Activated naive CD4-positive, alpha-beta T cell treated with anti-CD3 and anti-CD28 coated beads, Interleukin-2, amount 50 U/mL, for 24 hours (primary cell): ENCODE data around the gene TTLL3.
A peak's percentile ranks its signal among the peaks of the same experiment; 100 is the strongest.

Experiments used
- H3K27ac Mint-ChIP-seq: one replicate; pipeline ENCODE4 v1.8.0; 2021; ENCODE audit warnings: mild to moderate bottlenecking, mixed read lengths
- H3K27me3 Mint-ChIP-seq: one replicate; pipeline ENCODE4 v1.8.0; 2021; ENCODE audit warnings: mixed read lengths
- H3K36me3 Mint-ChIP-seq: one replicate; pipeline ENCODE4 v1.8.0; 2021; ENCODE audit warnings: mixed read lengths
- H3K4me1 Mint-ChIP-seq: one replicate; pipeline ENCODE4 v1.8.0; 2021; ENCODE audit warnings: mixed read lengths
- H3K4me3 Mint-ChIP-seq: one replicate; pipeline ENCODE4 v1.8.0; 2021; ENCODE audit warnings: mild to moderate bottlenecking, mixed read lengths
- H3K9me3 Mint-ChIP-seq: one replicate; pipeline ENCODE4 v1.8.0; 2021; ENCODE audit warnings: mixed read lengths

TTLL3 gene

DNA sequence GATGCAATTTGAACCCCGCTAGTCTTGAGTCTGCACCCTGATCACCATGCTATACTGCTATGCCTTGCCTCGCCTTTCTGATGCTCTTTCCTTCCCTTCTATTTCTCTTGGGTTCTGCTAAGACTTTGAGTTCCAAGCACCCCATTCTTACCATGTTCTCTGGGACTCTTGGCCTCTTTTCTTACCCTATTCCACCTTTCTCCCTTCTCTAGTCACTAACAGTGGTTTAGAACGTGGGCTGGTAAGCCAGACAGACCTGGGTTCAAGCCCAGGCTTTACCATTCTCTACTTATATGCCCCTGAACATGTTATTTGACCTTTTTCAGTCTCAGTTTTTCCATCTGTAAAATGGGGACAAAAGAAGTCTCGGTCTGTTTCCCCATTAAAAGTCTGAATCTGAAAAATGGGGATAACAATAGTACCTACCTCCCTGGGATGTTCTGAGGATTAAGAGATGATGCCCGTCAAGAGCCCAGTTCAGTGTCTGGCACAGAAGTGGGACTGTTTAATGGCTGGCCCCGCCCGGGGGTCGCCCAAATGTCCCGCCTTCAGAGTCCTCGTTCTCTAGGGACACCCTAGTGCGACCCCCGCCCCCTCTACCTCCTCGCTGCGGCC, 18.2 kb upstream of the TTLL3 start:
- H3K27ac Mint-ChIP-seq = peak overlapping the region; percentile 99
- H3K4me1 Mint-ChIP-seq = peaks cover 67% of the 10 kb centered on the region
- H3K36me3 Mint-ChIP-seq = peaks cover 26% of the 10 kb centered on the region
- H3K4me3 Mint-ChIP-seq = peak overlapping the region; percentile 95
- H3K9me3 Mint-ChIP-seq = no peaks in the 10 kb centered on the region
- no peaks in the 10 kb centered on the region for H3K27me3 Mint-ChIP-seq

DNA sequence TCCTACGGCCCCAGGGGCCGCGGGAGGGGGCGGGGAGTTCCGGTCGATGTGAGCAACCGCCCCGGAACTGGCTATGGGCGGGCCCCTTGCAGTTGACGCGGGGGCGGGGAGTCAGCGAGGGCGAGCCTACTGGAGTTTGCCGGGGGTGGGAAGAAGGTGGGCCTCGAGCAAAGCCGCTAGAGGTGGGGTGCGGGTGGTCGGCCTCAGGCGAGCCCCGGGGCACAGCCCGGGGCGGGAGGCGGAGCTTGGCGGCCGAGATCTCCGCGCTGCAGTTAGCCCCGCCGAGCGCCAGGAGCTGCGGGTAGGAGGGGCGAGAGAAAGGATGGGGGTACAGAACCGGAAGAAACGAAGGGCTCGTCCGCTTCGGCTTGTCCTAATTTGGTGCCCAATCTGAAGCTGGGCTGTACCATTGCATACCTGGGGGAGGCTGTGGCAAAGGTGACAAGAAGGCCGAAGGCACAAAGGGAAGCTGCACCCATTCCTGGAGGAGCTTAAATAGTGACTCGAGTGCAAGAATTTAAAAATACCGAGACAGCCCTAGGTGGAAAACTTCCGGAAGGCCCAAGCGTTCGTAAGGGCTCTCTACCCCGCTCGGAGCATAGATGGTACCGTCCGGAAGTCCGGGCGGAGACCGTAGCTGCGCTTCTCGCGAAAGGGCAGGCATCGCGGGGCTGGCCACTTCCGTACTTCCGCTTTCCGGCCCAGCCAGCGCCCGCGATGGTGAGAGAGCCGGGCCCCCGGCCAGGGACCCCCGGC, 17.5 kb upstream of the TTLL3 start, which contains the start of the genes ARPC4 and TADA3:
TSS of gene ARPC4 (plus strand) at position 678 of the 756 bp plus-strand sequence. CDS start at position 718, 40 bp downstream.
TSS of gene TADA3 (minus strand) at position 69 of the 756 bp plus-strand sequence. CDS start 1,007 bp downstream, outside the sequence.
- H3K27me3 Mint-ChIP-seq = no peaks in the 10 kb centered on the region

DNA sequence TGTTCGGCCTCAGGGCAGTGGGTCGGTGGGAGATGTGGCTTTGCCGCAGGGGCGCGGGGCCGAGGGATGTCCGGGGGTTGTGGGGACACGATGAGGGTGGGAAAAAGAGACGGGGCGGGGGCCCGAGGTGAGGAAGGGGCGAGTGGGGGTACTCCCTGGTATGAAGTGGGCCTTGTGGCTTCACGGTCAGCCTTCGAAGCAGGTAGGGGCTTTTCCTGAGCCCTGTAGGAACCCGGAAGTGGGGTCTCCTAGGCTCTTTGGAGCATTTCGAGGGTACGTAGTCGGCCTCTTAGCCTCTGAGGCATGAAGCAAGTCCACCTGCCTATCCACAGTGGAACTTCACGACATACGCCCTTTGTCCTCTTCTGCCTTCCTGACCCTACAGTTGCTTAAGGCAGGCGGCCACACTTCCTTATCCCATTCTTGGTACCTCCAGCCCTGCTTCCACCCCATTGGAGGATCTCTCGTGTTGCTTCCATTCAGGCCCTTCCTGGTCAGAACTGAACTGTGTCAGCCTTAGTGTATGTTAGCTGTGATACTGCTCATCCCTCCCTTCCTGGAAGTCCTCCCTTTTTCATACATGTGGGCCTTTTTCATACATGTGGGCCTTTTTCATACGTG, 16.8 kb upstream of the TTLL3 start:
- H3K36me3 Mint-ChIP-seq = peaks cover 23% of the 10 kb centered on the region
- H3K4me3 Mint-ChIP-seq = peak overlapping the region; percentile 95
- no peaks in the 10 kb centered on the region for H3K27me3 Mint-ChIP-seq

More for the DNA sequence above, 17.5 kb upstream of the TTLL3 start, which contains the start of the genes ARPC4 and TADA3:
- H3K4me1 Mint-ChIP-seq = peaks cover 67% of the 10 kb centered on the region
- no peaks in the 10 kb centered on the region for H3K9me3 Mint-ChIP-seq
- peak within 1 kb of the TSS; percentile 99 for H3K27ac Mint-ChIP-seq
- peaks cover 26% of the 10 kb centered on the region for H3K36me3 Mint-ChIP-seq
- peak within 1 kb of the TSS; percentile 95 for H3K4me3 Mint-ChIP-seq

DNA sequence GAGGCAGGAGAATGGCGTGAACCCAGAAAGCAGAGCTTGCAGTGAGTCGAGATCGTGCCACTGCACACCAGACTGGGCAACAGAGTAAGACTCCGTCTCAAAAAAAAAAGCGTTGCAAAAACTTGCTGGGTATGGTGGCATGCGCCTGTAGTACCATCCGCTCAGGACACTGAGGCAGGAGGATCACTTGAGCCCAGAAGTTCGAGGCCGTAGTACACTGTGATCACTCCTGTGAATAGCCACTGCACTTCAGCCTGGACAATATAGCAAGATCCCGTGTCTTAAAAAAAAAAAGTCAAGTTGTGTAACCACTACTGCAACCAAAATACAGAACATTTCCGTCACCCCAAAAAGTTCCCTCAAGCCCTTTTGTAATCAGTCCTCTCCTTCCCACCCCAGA, 15.7 kb upstream of the TTLL3 start:
- Mint-ChIP-seq H3K4me3 (peak overlapping the region; percentile 95), H3K9me3 (no peaks in the 10 kb centered on the region), H3K36me3 (peaks cover 18% of the 10 kb centered on the region), H3K27ac (peak overlapping the region; percentile 99), H3K4me1 (peaks cover 63% of the 10 kb centered on the region), H3K27me3 (no peaks in the 10 kb centered on the region)

More for the DNA sequence above, 16.8 kb upstream of the TTLL3 start:
- Mint-ChIP-seq H3K9me3 (no peaks in the 10 kb centered on the region), H3K27ac (peak overlapping the region; percentile 99), H3K4me1 (peaks cover 67% of the 10 kb centered on the region)

GRCh38 chr3:9795207-9795606, 14.9 kb upstream of the TTLL3 start:
- H3K27ac Mint-ChIP-seq = peak overlapping the region; percentile 86
- no peaks in the 10 kb centered on the region for H3K27me3 Mint-ChIP-seq
- H3K4me1 Mint-ChIP-seq = peaks cover 54% of the 10 kb centered on the region
- peaks cover 16% of the 10 kb centered on the region for H3K36me3 Mint-ChIP-seq
- peak overlapping the region; percentile 77 for H3K4me3 Mint-ChIP-seq
- H3K9me3 Mint-ChIP-seq = no peaks in the 10 kb centered on the region

DNA sequence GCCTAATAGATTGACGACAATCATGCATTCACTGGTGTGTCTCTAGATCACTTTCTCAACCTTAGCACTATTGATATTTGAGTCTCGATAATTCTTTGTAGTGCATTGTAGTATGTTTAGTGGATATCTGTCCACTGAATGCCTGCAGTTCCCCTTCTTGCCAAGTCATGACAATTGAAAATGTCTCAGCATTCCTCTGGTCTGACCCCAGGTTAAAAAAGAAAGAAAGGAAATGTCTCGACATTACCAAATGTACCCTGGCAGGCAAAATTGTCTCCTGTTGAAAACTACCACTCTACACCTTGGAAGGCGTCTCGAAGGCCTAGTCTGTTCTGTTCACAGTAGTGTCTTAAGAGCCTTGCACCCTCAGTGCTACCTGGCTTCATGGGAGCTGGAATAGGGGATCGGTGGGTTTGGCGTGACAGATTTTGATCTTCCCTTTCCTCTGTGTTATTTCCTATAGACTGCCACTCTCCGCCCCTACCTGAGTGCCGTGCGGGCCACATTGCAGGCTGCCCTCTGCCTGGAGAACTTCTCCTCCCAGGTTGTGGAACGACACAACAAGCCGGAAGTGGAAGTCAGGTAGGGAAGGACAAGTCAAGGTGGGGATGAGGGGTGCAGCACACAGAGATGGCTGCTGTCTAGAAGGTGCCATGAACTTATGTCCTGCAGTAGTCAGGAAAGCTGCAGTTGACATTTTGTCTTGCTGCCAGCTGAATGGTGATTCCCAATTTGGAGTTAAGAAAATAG, 12.7 kb upstream of the TTLL3 start:
- peaks cover 16% of the 10 kb centered on the region for H3K36me3 Mint-ChIP-seq
- peak overlapping the region; percentile 7 for H3K4me3 Mint-ChIP-seq
- H3K9me3 Mint-ChIP-seq = no peaks in the 10 kb centered on the region
- no peaks in the 10 kb centered on the region for H3K27me3 Mint-ChIP-seq
- H3K4me1 Mint-ChIP-seq = peaks cover 37% of the 10 kb centered on the region
- peak overlapping the region; percentile 86 for H3K27ac Mint-ChIP-seq

DNA sequence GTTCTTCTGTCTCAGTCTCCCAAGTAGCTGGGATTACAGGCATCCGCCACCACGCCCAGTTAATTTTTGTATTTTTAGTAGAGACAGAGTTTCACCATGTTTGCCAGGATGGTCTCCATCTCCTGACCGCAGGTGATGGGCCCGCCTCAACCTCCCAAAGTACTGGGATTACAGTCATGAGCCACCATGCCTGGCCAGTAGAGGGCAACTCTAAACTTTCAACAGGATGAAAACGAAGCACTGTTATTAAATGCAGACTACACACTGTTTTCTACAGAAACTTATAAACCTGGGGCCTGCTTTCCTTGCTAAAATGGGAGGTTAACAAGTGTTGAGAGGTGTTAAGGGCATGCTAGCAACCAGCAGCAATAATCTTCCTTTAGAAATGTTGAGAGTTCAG, 9.5 kb upstream of the TTLL3 start:
- Mint-ChIP-seq H3K9me3 (no peaks in the 10 kb centered on the region), H3K27me3 (no peaks in the 10 kb centered on the region), H3K4me3 (no peak overlapping the region), H3K36me3 (peaks cover 7% of the 10 kb centered on the region), H3K27ac (no peak overlapping the region), H3K4me1 (peaks cover 26% of the 10 kb centered on the region)

- H3K27ac Mint-ChIP-seq = no peak overlapping the region
Measured at GRCh38 chr3:9803494-9803893, 6.6 kb upstream of the TTLL3 start.

DNA sequence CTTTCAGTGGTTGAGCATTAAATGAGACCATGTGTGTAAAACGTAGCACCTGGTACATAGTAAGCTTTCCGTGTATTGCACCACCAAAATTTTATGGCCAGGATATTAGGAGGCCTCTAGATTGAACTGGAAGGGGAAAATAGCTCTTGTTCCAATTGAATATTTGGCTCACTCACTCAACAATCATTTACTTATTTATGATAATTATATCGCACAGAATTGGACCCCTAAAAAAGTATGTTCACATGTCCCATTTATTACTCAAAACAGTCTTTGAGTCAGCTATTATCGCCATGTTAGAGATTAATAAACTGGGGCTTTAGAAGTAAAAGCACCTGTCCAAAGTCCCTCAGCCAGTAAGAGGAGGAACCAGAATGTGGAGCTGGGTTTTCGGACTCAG, 5.1 kb upstream of the TTLL3 start:
- Mint-ChIP-seq H3K4me3 (no peak overlapping the region), H3K27me3 (no peaks in the 10 kb centered on the region), H3K9me3 (no peaks in the 10 kb centered on the region), H3K27ac (no peak overlapping the region), H3K36me3 (peaks cover 8% of the 10 kb centered on the region), H3K4me1 (peaks cover 30% of the 10 kb centered on the region)

More at GRCh38 chr3:9803494-9803893, 6.6 kb upstream of the TTLL3 start:
- Mint-ChIP-seq H3K27me3 (no peaks in the 10 kb centered on the region), H3K4me3 (no peak overlapping the region), H3K4me1 (peaks cover 18% of the 10 kb centered on the region), H3K36me3 (peaks cover 5% of the 10 kb centered on the region), H3K9me3 (no peaks in the 10 kb centered on the region)

GRCh38 chr3:9806137-9806536, 3.9 kb upstream of the TTLL3 start:
- H3K4me1 Mint-ChIP-seq = peaks cover 37% of the 10 kb centered on the region
- H3K4me3 Mint-ChIP-seq = no peak overlapping the region
- H3K27me3 Mint-ChIP-seq = no peaks in the 10 kb centered on the region
- no peaks in the 10 kb centered on the region for H3K9me3 Mint-ChIP-seq
- H3K36me3 Mint-ChIP-seq = peaks cover 8% of the 10 kb centered on the region
- no peak overlapping the region for H3K27ac Mint-ChIP-seq

- Mint-ChIP-seq H3K27me3 (no peaks in the 10 kb centered on the region), H3K36me3 (peaks cover 8% of the 10 kb centered on the region), H3K4me1 (peaks cover 45% of the 10 kb centered on the region), H3K27ac (peak overlapping the region; percentile 46), H3K9me3 (no peaks in the 10 kb centered on the region), H3K4me3 (no peak overlapping the region)
Measured at GRCh38 chr3:9806688-9807589, 3.1 kb upstream of the TTLL3 start.

- Mint-ChIP-seq H3K9me3 (no peaks in the 10 kb centered on the region), H3K27ac (peak overlapping the region; percentile 86), H3K4me3 (no peak overlapping the region), H3K27me3 (no peaks in the 10 kb centered on the region), H3K4me1 (peaks cover 45% of the 10 kb centered on the region), H3K36me3 (peaks cover 8% of the 10 kb centered on the region)
Measured at GRCh38 chr3:9807981-9808344, 2.1 kb upstream of the TTLL3 start.

- Mint-ChIP-seq H3K4me3 (peak overlapping the region; percentile 92), H3K36me3 (peaks cover 8% of the 10 kb centered on the region), H3K4me1 (peaks cover 40% of the 10 kb centered on the region), H3K9me3 (no peaks in the 10 kb centered on the region), H3K27ac (peak overlapping the region; percentile 86), H3K27me3 (no peaks in the 10 kb centered on the region)
Measured at GRCh38 chr3:9808345-9809037, 1.6 kb upstream of the TTLL3 start.

GRCh38 chr3:9809239-9809614, 835 bp upstream of the TTLL3 start:
- no peaks in the 10 kb centered on the region for H3K9me3 Mint-ChIP-seq
- peaks cover 6% of the 10 kb centered on the region for H3K36me3 Mint-ChIP-seq
- peak overlapping the region; percentile 92 for H3K4me3 Mint-ChIP-seq
- H3K27me3 Mint-ChIP-seq = no peaks in the 10 kb centered on the region
- peak overlapping the region; percentile 95 for H3K27ac Mint-ChIP-seq
- peaks cover 38% of the 10 kb centered on the region for H3K4me1 Mint-ChIP-seq
